HepG2 (cell line): ENCODE data around the gene TCL1A.

ENCODE experiments used
- MTA3 ChIP-seq: sonication (generic); formaldehyde crosslinking; IDR thresholded peaks from 2 replicates; pipeline ENCODE4 v1.4.0; 2020; ENCODE audit warnings: missing genetic modification reagents
- RAD21 ChIP-seq: fragments of 450-650 bp; formaldehyde crosslinking; IDR thresholded peaks from 2 replicates; pipeline ENCODE4 v1.5.0; 2020; ENCODE audit warnings: mild to moderate bottlenecking
- TAF1 ChIP-seq: sonication (generic); formaldehyde crosslinking; IDR thresholded peaks from 2 replicates; pipeline ENCODE4 v1.4.0; 2020; ENCODE audit warnings: missing genetic modification reagents
- TAF15 ChIP-seq: fragments of 200-400 bp; formaldehyde crosslinking; IDR thresholded peaks from one replicate; pipeline ENCODE4 v1.6.1; 2018; ENCODE audit warnings: mild to moderate bottlenecking, low read depth, low read length; ENCODE audit not compliant: poor library complexity, severe bottlenecking
- ZNF331 ChIP-seq: sonication (generic); formaldehyde crosslinking; IDR thresholded peaks from 2 replicates; pipeline ENCODE4 v1.4.0; 2020; ENCODE audit warnings: missing genetic modification reagents
- TF ChIP-seq, protein P1 (sequence below): sonication (generic); formaldehyde crosslinking; IDR thresholded peaks from 2 replicates; pipeline ENCODE4 v1.8.1; 2023; ENCODE audit warnings: missing genetic modification reagents, inconsistent platforms, borderline replicate concordance

DNA sequence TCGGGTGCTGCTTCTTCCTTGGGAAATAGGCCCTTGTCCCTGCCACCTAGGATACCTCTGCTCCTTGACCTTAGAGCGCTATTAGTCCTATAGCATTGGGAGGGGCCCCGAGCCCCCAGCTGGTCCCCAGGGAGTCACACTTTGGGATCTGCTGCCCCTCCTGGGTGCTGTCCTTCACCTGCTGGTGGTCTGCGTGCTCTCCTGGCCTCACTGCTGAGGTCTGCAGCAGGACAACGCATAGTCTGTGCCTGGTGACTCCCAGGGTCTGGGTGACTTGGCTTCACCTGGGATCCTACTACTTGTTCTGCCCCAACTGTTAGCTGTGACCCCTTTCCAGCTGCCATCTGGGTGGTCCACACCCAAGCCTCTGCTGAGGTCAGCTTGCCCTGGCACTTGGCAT is 18.9 kb downstream of the TCL1A start:
- TF ChIP-seq TAF15 (no peak), ZNF331 (CRISPR knock-in tag) (no peak), RAD21 (CRISPR knock-in tag) (no peak), TAF1 (CRISPR knock-in tag) (no peak), MTA3 (CRISPR knock-in tag) (no peak)
- TF ChIP-seq, protein P1, sequence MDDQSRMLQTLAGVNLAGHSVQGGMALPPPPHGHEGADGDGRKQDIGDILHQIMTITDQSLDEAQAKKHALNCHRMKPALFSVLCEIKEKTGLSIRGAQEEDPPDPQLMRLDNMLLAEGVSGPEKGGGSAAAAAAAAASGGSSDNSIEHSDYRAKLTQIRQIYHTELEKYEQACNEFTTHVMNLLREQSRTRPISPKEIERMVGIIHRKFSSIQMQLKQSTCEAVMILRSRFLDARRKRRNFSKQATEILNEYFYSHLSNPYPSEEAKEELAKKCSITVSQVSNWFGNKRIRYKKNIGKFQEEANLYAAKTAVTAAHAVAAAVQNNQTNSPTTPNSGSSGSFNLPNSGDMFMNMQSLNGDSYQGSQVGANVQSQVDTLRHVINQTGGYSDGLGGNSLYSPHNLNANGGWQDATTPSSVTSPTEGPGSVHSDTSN (CRISPR knock-in tag), result no peak
